SK-N-SH treated with all-trans-retinoic acid at 6 μM for 48 hours (cell line): ENCODE data around the gene ZNF469.

Source experiments
- ATAC-seq: fragments of 200-7000 bp; cut with Tn5 transposase; 3 replicates; pipeline ENCODE4 v1.9.1; 2020; ENCODE audit warnings: mild to moderate bottlenecking, moderate library complexity
- BACH2 ChIP-seq: fragments of 250-450 bp; sonication (Bioruptor Pico); IDR thresholded peaks from 2 replicates; pipeline ENCODE4 v1.9.0; 2021; ENCODE audit warnings: mild to moderate bottlenecking, borderline replicate concordance
- CREB5 ChIP-seq: fragments of 250-450 bp; sonication (Bioruptor Pico); IDR thresholded peaks from 2 replicates; pipeline ENCODE4 v1.5.1; 2020; ENCODE audit warnings: low read depth, mild to moderate bottlenecking, moderate library complexity
- CSDC2 ChIP-seq: fragments of 250-450 bp; sonication (Bioruptor Pico); IDR thresholded peaks from 2 replicates; pipeline ENCODE4 v1.5.0; 2020; ENCODE audit warnings: mild to moderate bottlenecking, moderate library complexity
- GLIS3 ChIP-seq: fragments of 250-450 bp; sonication (Bioruptor Pico); IDR thresholded peaks from 2 replicates; pipeline ENCODE4 v1.5.0; 2020; ENCODE audit warnings: mild to moderate bottlenecking, moderate library complexity
- ISL1 ChIP-seq: fragments of 250-450 bp; sonication (Bioruptor Pico); IDR thresholded peaks from 2 replicates; pipeline ENCODE4 v2.1.2; 2022; ENCODE audit warnings: mild to moderate bottlenecking, moderate library complexity
- OSR1 ChIP-seq: fragments of 250-450 bp; sonication (Bioruptor Pico); IDR thresholded peaks from 2 replicates; pipeline ENCODE4 v1.8.0; 2022; ENCODE audit warnings: moderate library complexity, mild to moderate bottlenecking, inconsistent platforms
- PATZ1 ChIP-seq: fragments of 250-450 bp; sonication (Bioruptor Pico); IDR thresholded peaks from 2 replicates; pipeline ENCODE4 v1.8.0; 2020; ENCODE audit warnings: mild to moderate bottlenecking, moderate library complexity, borderline replicate concordance
- POU6F1 ChIP-seq: fragments of 250-450 bp; sonication (Bioruptor Pico); IDR thresholded peaks from 2 replicates; pipeline ENCODE4 v1.8.0; 2021; ENCODE audit warnings: low read depth, mild to moderate bottlenecking, moderate library complexity, borderline replicate concordance
- PPARA ChIP-seq: fragments of 250-450 bp; sonication (Bioruptor Pico); IDR thresholded peaks from 2 replicates; pipeline ENCODE4 v1.5.0; 2020; ENCODE audit warnings: mild to moderate bottlenecking, borderline replicate concordance
- RARB ChIP-seq: fragments of 250-450 bp; sonication (Bioruptor Pico); IDR thresholded peaks from 2 replicates; pipeline ENCODE4 v1.8.0; 2021; ENCODE audit warnings: mild to moderate bottlenecking, moderate library complexity
- SNAI2 ChIP-seq: fragments of 250-450 bp; sonication (Bioruptor Pico); IDR thresholded peaks from 2 replicates; pipeline ENCODE4 v1.5.0; 2020; ENCODE audit warnings: mild to moderate bottlenecking, moderate library complexity
- TCF4 ChIP-seq: fragments of 250-450 bp; sonication (Bioruptor Pico); IDR thresholded peaks from 2 replicates; pipeline ENCODE4 v1.8.0; 2021; ENCODE audit warnings: mild to moderate bottlenecking, moderate library complexity, borderline replicate concordance
- TOX ChIP-seq: fragments of 250-450 bp; sonication (Bioruptor Pico); IDR thresholded peaks from 2 replicates; pipeline ENCODE4 v1.8.0; 2021; ENCODE audit warnings: mild to moderate bottlenecking, moderate library complexity, borderline replicate concordance
- TSHZ2 ChIP-seq: fragments of 250-450 bp; sonication (Bioruptor Pico); IDR thresholded peaks from 2 replicates; pipeline ENCODE4 v1.5.0; 2020; ENCODE audit warnings: mild to moderate bottlenecking, moderate library complexity
- ZFP3 ChIP-seq: fragments of 250-450 bp; sonication (Bioruptor Pico); IDR thresholded peaks from 2 replicates; pipeline ENCODE4 v1.5.0; 2020; ENCODE audit warnings: mild to moderate bottlenecking, moderate library complexity
- ZFP30 ChIP-seq: fragments of 450-650 bp; formaldehyde crosslinking; IDR thresholded peaks from 2 replicates; pipeline ENCODE4 v1.5.0; 2022; ENCODE audit warnings: mild to moderate bottlenecking, moderate library complexity
- ZNF565 ChIP-seq: fragments of 450-650 bp; formaldehyde crosslinking; conservative IDR thresholded peaks from 2 replicates; pipeline ENCODE4 v1.5.0; 2020; ENCODE audit warnings: low read depth, mild to moderate bottlenecking, moderate library complexity
- ZNF8 ChIP-seq: fragments of 450-650 bp; formaldehyde crosslinking; IDR thresholded peaks from 2 replicates; pipeline ENCODE4 v1.5.0; 2020; ENCODE audit warnings: mild to moderate bottlenecking, moderate library complexity
- TF ChIP-seq, protein P1 (sequence below): fragments of 250-450 bp; sonication (Bioruptor Pico); IDR thresholded peaks from 2 replicates; pipeline ENCODE4 v1.5.1; 2021; ENCODE audit warnings: mild to moderate bottlenecking, moderate library complexity

The ZNF469 gene

GRCh38 chr16:88349153-88349902 lies 33.4 kb upstream of the ZNF469 start:
- no peak for ATAC-seq
- TF ChIP-seq POU6F1 (CRISPR knock-in tag), result no peak

DNA sequence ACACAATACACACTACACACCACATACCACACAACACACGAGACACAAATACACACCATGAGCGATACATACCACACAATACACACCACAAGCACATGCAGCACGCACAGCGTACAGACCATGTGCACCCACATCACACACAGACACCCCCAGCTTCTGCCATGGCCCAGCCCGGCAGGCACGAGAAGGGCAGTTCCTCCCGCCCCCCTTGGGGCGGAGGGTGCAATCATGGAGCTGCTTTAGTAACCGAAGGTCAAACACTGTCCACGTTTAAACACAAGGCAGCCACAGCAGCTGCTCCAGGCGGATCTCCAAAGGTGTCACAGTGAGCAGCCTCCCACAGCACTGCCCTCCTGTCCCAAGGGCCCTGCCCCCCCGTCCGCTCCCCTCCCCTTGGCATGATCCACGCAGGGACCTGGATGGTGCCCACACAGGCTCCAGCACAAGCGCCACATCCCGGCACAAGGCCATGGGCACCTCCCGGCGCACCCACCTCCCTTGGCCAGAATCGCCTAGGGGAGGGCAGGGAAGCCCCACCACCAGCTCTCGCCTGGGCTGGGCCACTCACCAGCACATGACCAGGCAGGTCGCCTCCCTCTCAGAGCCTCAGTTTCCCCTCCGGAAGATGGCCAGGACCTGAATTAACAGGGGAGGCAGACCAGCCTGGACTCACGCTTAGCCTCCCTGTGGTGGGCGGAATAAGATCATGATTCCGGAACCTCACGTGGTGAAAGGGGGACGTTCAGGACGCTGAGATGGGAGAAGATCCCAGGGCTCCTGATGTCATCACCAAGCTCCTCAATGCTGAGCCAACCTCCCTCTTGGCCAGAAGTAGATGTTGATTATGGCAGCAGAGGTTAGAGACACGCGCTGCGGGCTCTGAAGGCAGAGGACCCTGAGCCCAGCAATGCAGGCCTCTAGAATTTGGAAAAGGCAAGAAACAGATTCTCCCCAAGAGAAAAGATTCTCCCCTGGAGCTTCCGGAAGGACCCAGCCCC lies 32.6 kb upstream of the ZNF469 start:
- TF ChIP-seq TSHZ2 (CRISPR knock-in tag) (no peak), OSR1 (no peak), GLIS3 (CRISPR knock-in tag) (no peak), CREB5 (CRISPR knock-in tag) (no peak), TOX (CRISPR knock-in tag) (no peak), ISL1 (CRISPR knock-in tag) (no peak), TCF4 (CRISPR knock-in tag) (no peak), SNAI2 (CRISPR knock-in tag) (no peak), PPARA (CRISPR knock-in tag) (no peak), CSDC2 (no peak), ZNF565 (no peak), POU6F1 (CRISPR knock-in tag) (no peak), RARB (CRISPR knock-in tag) (no peak)
- TF ChIP-seq, protein P1, sequence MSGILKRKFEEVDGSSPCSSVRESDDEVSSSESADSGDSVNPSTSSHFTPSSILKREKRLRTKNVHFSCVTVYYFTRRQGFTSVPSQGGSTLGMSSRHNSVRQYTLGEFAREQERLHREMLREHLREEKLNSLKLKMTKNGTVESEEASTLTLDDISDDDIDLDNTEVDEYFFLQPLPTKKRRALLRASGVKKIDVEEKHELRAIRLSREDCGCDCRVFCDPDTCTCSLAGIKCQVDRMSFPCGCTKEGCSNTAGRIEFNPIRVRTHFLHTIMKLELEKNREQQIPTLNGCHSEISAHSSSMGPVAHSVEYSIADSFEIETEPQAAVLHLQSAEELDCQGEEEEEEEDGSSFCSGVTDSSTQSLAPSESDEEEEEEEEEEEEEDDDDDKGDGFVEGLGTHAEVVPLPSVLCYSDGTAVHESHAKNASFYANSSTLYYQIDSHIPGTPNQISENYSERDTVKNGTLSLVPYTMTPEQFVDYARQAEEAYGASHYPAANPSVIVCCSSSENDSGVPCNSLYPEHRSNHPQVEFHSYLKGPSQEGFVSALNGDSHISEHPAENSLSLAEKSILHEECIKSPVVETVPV (CRISPR knock-in tag), result no peak
- ATAC-seq, result no peak

DNA sequence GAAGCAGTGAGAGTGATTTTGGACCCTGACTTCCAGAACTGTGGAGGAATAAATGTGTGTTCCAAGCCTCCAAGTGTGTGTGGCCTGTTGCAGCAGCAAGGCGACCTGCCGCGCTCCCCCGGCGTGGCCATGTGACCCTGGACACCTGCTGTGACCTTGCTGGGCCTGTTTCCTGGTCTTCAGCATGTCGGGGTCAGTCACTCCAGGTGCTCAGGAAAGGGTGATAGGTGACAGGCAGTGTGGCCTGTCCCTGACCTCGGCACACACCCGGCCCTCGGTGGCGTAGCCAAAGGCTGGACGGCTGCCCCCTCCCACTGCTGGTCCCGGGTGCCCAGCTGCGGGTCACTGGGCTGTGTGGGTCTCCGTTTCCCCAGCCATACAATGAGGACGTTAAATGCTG lies 31.8 kb upstream of the ZNF469 start:
- TF ChIP-seq CREB5 (CRISPR knock-in tag), result no peak
- no peak for TF ChIP-seq ZNF8 (CRISPR knock-in tag)
- TF ChIP-seq ZFP3, result no peak
- no peak for TF ChIP-seq SNAI2 (CRISPR knock-in tag)
- no peak for TF ChIP-seq ZFP30 (CRISPR knock-in tag)
- no peak for TF ChIP-seq RARB (CRISPR knock-in tag)
- no peak for TF ChIP-seq BACH2 (CRISPR knock-in tag)
- TF ChIP-seq ISL1 (CRISPR knock-in tag), result no peak
- TF ChIP-seq PATZ1, result no peak
- TF ChIP-seq ZNF565, result no peak
- TF ChIP-seq CSDC2, result no peak
- ATAC-seq, result no peak
